Loucy (cell line): ENCODE measurements around the gene EME1.

Experiments
- H2AFZ ChIP-seq: fragments of 200-600 bp; sonication (generic); 2 replicates; pipeline ENCODE4 v1.6.0; 2016; ENCODE audit warnings: antibody characterized with exemption, mild to moderate bottlenecking, low read length, moderate library complexity
- H3F3A ChIP-seq: fragments of 200-600 bp; 2 replicates; pipeline ENCODE4 v1.6.0; 2016; ENCODE audit warnings: antibody characterized with exemption, low read depth, mild to moderate bottlenecking
- H3K27me3 ChIP-seq: fragments of 200-600 bp; sonication (generic); 2 replicates; pipeline ENCODE4 v1.6.1; 2014; ENCODE audit warnings: low read length, mild to moderate bottlenecking; ENCODE audit not compliant: insufficient read depth, poor library complexity, severe bottlenecking
- H3K36me3 ChIP-seq: fragments of 200-600 bp; sonication (generic); 2 replicates; pipeline ENCODE4 v1.6.1; 2016; ENCODE audit warnings: low read length; ENCODE audit not compliant: insufficient read depth
- H3K4me1 ChIP-seq: fragments of 200-600 bp; sonication (generic); 2 replicates; pipeline ENCODE4 v1.5.1; 2014; ENCODE audit warnings: low read length, mild to moderate bottlenecking; ENCODE audit not compliant: insufficient read depth, poor library complexity, severe bottlenecking
- H3K4me2 ChIP-seq: fragments of 200-600 bp; sonication (generic); 2 replicates; pipeline ENCODE4 v1.6.0; 2014; ENCODE audit warnings: antibody characterized with exemption, low read length, low read depth, mild to moderate bottlenecking; ENCODE audit not compliant: poor library complexity, severe bottlenecking
- H3K4me3 ChIP-seq: fragments of 200-600 bp; sonication (generic); 2 replicates; pipeline ENCODE4 v1.5.1; 2014; ENCODE audit warnings: low read length, mild to moderate bottlenecking, mixed read lengths; ENCODE audit not compliant: poor library complexity, severe bottlenecking
- H3K79me2 ChIP-seq: fragments of 200-600 bp; sonication (generic); 2 replicates; pipeline ENCODE4 v1.6.1; 2014; ENCODE audit warnings: low read length; ENCODE audit not compliant: insufficient read depth
- H3K9ac ChIP-seq: fragments of 200-600 bp; sonication (generic); 2 replicates; pipeline ENCODE4 v1.6.0; 2014; ENCODE audit warnings: mild to moderate bottlenecking, low read depth, low read length, moderate library complexity; ENCODE audit not compliant: poor library complexity, severe bottlenecking
- H3K9me2 ChIP-seq: fragments of 200-600 bp; sonication (generic); replicated peaks from 2 replicates; pipeline ENCODE4 v1.6.1; 2016; ENCODE audit warnings: low read depth, low read length, mixed read lengths
- H3K9me3 ChIP-seq: fragments of 200-600 bp; sonication (generic); 2 replicates; pipeline ENCODE4 v1.6.1; 2014; ENCODE audit warnings: mild to moderate bottlenecking, antibody characterized with exemption, low read length, low read depth; ENCODE audit not compliant: insufficient read depth
- H4K20me1 ChIP-seq: fragments of 200-600 bp; sonication (generic); 2 replicates; pipeline ENCODE4 v1.6.0; 2014; ENCODE audit warnings: antibody characterized with exemption, low read length, mild to moderate bottlenecking; ENCODE audit not compliant: insufficient read depth, poor library complexity, severe bottlenecking
- CTCF ChIP-seq: fragments of 200-600 bp; sonication (generic); conservative IDR thresholded peaks from 2 replicates; pipeline ENCODE4 v1.5.1; 2014; ENCODE audit warnings: mild to moderate bottlenecking, antibody characterized with exemption, low read length
- EZH2phosphoT487 ChIP-seq: fragments of 200-600 bp; IDR thresholded peaks from 2 replicates; pipeline ENCODE4 v1.6.1; 2018; ENCODE audit warnings: antibody characterized with exemption, mild to moderate bottlenecking, moderate library complexity, borderline replicate concordance

The EME1 gene

DNA sequence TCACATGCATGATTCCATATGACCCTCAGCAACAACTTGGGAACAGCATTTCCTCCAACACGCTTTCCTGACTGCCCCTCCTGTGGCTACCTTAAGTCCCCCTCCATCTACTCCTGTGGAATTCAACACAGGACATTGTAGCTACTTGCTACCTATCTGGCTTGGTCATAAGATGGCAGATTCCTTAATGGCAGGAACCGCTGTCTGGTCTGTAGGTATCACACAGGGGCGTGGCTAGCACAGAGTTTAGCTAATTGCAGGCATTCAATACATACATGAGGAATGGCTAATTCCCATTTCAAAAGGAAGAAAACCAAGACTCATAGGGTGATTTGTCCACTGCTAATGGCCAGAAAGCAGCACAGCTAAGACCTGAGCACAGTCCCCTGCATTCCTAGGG lies 15.7 kb downstream of the EME1 start:
- Histone ChIP-seq H3K36me3 (peaks cover 95% of the 10 kb centered on the region; the same call in 1 of the 2 replicates), H3K9ac (no peak overlapping the region), H4K20me1 (peaks cover 11% of the 10 kb centered on the region), H3K9me2 (no peaks in the 10 kb centered on the region), H3K4me3 (no peak overlapping the region), H3K4me1 (no peaks in the 10 kb centered on the region), H3K9me3 (no peaks in the 10 kb centered on the region), H3F3A (no peaks in the 10 kb centered on the region), H3K27me3 (no peaks in the 10 kb centered on the region), H3K79me2 (peaks cover 18% of the 10 kb centered on the region), H3K4me2 (no peak overlapping the region), H2AFZ (no peak overlapping the region)
- TF ChIP-seq EZH2phosphoT487 (no peak), CTCF (no peak)

DNA sequence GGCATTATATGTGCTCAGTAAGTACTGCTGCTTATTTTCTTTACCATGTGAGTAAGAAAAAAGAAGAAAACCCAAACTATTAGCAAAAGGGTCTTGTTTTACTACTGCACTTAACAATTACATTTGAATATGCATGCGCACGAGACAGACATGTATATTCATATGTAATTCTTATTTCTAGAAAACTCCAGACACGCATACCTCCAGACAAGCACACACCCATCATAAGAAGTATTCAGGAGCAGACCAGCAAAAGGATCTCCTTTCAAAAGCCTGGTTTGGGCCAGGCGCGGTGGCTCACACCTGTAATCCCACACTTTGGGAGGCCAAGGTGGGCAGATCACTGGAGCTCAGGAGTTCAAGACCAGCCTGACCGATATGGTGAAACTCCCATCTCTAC lies 16.5 kb downstream of the EME1 start:
- no peak overlapping the region for H3K4me2 ChIP-seq
- peaks cover 95% of the 10 kb centered on the region; the same call in 1 of the 2 replicates for H3K36me3 ChIP-seq
- peaks cover 26% of the 10 kb centered on the region for H3K79me2 ChIP-seq
- H4K20me1 ChIP-seq: peaks cover 17% of the 10 kb centered on the region
- no peaks in the 10 kb centered on the region for H3K9me3 ChIP-seq
- H3K9me2 ChIP-seq: no peaks in the 10 kb centered on the region
- H3F3A ChIP-seq: no peaks in the 10 kb centered on the region
- H3K27me3 ChIP-seq: no peaks in the 10 kb centered on the region
- no peak overlapping the region for H3K4me3 ChIP-seq
- no peak overlapping the region for H2AFZ ChIP-seq
- H3K9ac ChIP-seq: no peak overlapping the region
- H3K4me1 ChIP-seq: no peaks in the 10 kb centered on the region
- TF ChIP-seq EZH2phosphoT487 (no peak), CTCF (no peak)

DNA sequence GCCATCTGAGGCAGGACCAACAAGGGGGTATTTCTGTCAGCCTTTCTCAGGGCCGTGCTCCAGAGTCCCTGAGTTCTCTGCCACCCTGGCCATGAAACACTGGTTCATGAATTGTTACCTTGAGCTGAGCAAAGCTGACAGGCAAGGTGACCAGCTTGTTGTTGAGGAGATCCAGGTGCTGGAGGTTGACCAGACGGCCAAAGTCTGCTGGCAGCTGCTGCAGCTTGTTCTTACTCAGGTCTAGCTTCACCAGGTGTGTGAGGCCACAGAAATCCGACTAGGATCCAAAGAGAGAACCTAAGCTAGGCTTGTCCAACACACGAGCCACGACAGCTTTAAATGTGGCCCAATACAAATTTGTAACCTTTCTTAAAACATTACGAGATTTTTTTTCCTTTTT lies 19.6 kb downstream of the EME1 start:
- Histone ChIP-seq H3K4me3 (no peak overlapping the region), H3K4me1 (peaks cover 21% of the 10 kb centered on the region), H3K79me2 (peaks cover 54% of the 10 kb centered on the region), H3K9me2 (no peaks in the 10 kb centered on the region), H3K36me3 (peaks cover 69% of the 10 kb centered on the region; the same call in 1 of the 2 replicates), H3K9ac (no peak overlapping the region), H3K9me3 (no peaks in the 10 kb centered on the region), H3K27me3 (no peaks in the 10 kb centered on the region), H4K20me1 (peaks cover 45% of the 10 kb centered on the region), H2AFZ (no peak overlapping the region), H3F3A (no peaks in the 10 kb centered on the region), H3K4me2 (no peak overlapping the region)
- TF ChIP-seq EZH2phosphoT487: no peak
- TF ChIP-seq CTCF: no peak
